Ovary (tissue), 9 donors: Measurements from ENCODE around the gene ITFG1. TPM values are rescaled to one million over a fixed set of nuclear protein-coding genes. Genes with fewer than 3 reads are reported as not detected.
"Not testable (repeated sequence)": the region's sequence is repeated elsewhere in the genome, so short reads cannot be mapped to it uniquely, and the experiment has no call there.

Experiments used
- DNase-seq, 5 donors: peaks; one replicate each; pipeline ENCODE4 v3.0.0-alpha.2; 2019 to 2020
- H3K27ac ChIP-seq, 2 donors: fragments of 200-600 bp; one replicate each; pipeline versions ENCODE4 v1.5.1 to v1.8.0; 2019 to 2022
- H3K27me3 ChIP-seq: fragments of 200-600 bp; one replicate; pipeline ENCODE4 v1.8.0; 2022
- H3K36me3 ChIP-seq: fragments of 200-600 bp; sonication (generic); one replicate; pipeline ENCODE4 v1.5.1; 2019
- H3K4me1 ChIP-seq: one replicate; pipeline ENCODE4 v1.8.1; 2013; ENCODE audit warnings: mild to moderate bottlenecking, moderate library complexity; ENCODE audit not compliant: insufficient read depth
- H3K4me3 ChIP-seq: fragments of 200-600 bp; sonication (generic); one replicate; pipeline ENCODE4 v1.5.1; 2017
- H3K9me3 ChIP-seq, 2 donors: fragments of 200-600 bp in 1 of 2; sonication (generic) in 1 of 2; one replicate each; pipeline versions ENCODE4 v1.5.1 to v1.8.1; 2013 to 2019; ENCODE audit warnings: mild to moderate bottlenecking in 1 of 2, moderate library complexity in 1 of 2
- CTCF ChIP-seq, 3 donors: fragments of 450-650 bp in 2 of 3; fragments of 200-600 bp in 1 of 3; IDR thresholded peaks; one replicate each; pipeline versions ENCODE4 v1.5.1 to v1.8.0; 2016 to 2022; ENCODE audit warnings: antibody characterized with exemption in 3 of 3, mild to moderate bottlenecking in 1 of 3
- EP300 ChIP-seq: sonication (generic); formaldehyde crosslinking; IDR thresholded peaks from one replicate; pipeline ENCODE4 v1.6.1; 2017; ENCODE audit warnings: antibody characterized with exemption
- POLR2A ChIP-seq: fragments of 450-650 bp; IDR thresholded peaks from one replicate; pipeline ENCODE4 v1.6.1; 2017; ENCODE audit warnings: antibody characterized with exemption, mild to moderate bottlenecking, moderate library complexity
- WGBS, 3 donors: extraction: QIAGEN DNeasy Blood & Tissue Kit in 1 of 3; methylation state at CpG; one replicate each; pipeline versions ENCODE4 v1.1.5 to v1.1.7; 2013 to 2017; 5-methylcytosine and 5-hydroxymethylcytosine counted together
- intact Hi-C, 4 donors: fragments of 100-400 bp; cut with DNase I; formaldehyde crosslinking; loops; one replicate each; pipeline versions ENCODE4 v1.11.0 to v1.15.1; 2022 to 2023
- polyA plus RNA-seq, 2 donors: library from polyadenylated mRNA; stranded (reverse); fragments of 200-250 nt in 1 of 2; fragments of 350-450 nt in 1 of 2; fragmentation: Illumina TruSeq in 1 of 2; extraction: RNeasy Lipid Tissue Mini Kit (QIAGEN cat#74804) in 1 of 2; gene quantifications; one replicate each; pipeline ENCODE4 v1.2.3, GENCODE V29; 2013 to 2014
- total RNA-seq, 7 donors: library from RNA; depleted of rRNA in 2 of 7; stranded (reverse); fragments of >200 nt in 2 of 7; fragmentation: NEBNext Ultra II Directional in 3 of 7; extraction: Animal tissue kit (Norgen Biotek cat#: 25700) in 3 of 7; gene quantifications; one replicate each; pipeline versions ENCODE4 v1.1.0 to v1.2.4, GENCODE V29; 2016 to 2023
- donor health status: DM: no; HTN: no; CAD: no; lungs with moderate emphysema.
- donor health status: DM: no; HTN: no; CAD: no.
- donor health status: Bipolar disorder and iron deficiency.
- donor health status: DM: yes; HTN: yes; CAD: no.
- donor health status: DM: no; HTN: no; CAD: no.
- donor health status: DM: yes; HTN: yes; CAD: no.

Gene ITFG1
- total and polyA plus RNA-seq, 9 donors, result 34.4 to 123 (median 40.2) TPM

GRCh38 chr16:47342055-47342454 lies 118.8 kb downstream of the ITFG1 start:
- WGBS, 3 donors, result 80 to 82% (median 81%) methylated on average over 2 of the region's 2 CpGs
- H3K4me1 ChIP-seq, result no peaks in the 10 kb centered on the region
- H3K9me3 ChIP-seq, result no peaks in the 10 kb centered on the region
- H3K36me3 ChIP-seq, result no peaks in the 10 kb centered on the region
- H3K4me3 ChIP-seq, result no peak overlapping the region
- no peak for TF ChIP-seq POLR2A
- TF ChIP-seq CTCF (IDR thresholded peaks at IDR 0.05), result no peak
- no peak for TF ChIP-seq EP300
- no peak overlapping the region for H3K27ac ChIP-seq
- no peak for DNase-seq
- intact Hi-C loops, result no loop called here
- no peaks in the 10 kb centered on the region for H3K27me3 ChIP-seq

GRCh38 chr16:47330562-47330961 lies 130.3 kb downstream of the ITFG1 start:
- H3K4me1 ChIP-seq, H3K9me3 ChIP-seq, DNase-seq, intact Hi-C loops, H3K27ac ChIP-seq, H3K4me3 ChIP-seq, H3K36me3 ChIP-seq, H3K27me3 ChIP-seq: not testable (repeated sequence)
- WGBS, 3 donors, result 92 to 94% (median 93%) methylated on average over 3 of the region's 3 CpGs

DNA sequence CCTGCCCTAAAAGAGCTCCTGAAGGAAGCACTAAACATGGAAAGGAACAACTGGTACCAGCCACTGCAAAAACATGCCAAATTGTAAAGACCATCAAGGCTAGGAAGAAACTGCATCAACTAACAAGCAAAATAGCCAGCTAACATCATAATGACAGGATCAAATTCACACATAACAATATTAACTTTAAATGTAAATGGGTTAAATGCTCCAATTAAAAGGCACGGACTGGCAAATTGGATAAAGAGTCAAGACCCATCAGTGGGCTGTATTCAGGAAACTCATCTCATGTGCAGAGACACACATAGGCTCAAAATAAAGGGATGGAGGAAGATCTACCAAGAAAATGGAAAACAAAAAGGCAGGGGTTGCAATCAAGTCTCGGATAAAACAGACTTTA lies 136.6 kb downstream of the ITFG1 start:
- H3K4me1 ChIP-seq, H3K27me3 ChIP-seq, H3K4me3 ChIP-seq, DNase-seq, H3K36me3 ChIP-seq, intact Hi-C loops, H3K27ac ChIP-seq, H3K9me3 ChIP-seq: not testable (repeated sequence)
- WGBS, 3 donors, result 95 to 100% (median 97%) methylated on average over 2 of the region's 2 CpGs

- Histone ChIP-seq H3K36me3 (no peaks in the 10 kb centered on the region), H3K27ac (no peak overlapping the region), H3K4me1 (no peaks in the 10 kb centered on the region), H3K9me3 (no peaks in the 10 kb centered on the region), H3K27me3 (no peaks in the 10 kb centered on the region), H3K4me3 (no peak overlapping the region)
- TF ChIP-seq POLR2A, result no peak
- no peak for TF ChIP-seq CTCF (IDR thresholded peaks at IDR 0.05)
- no peak for TF ChIP-seq EP300
- no peak for DNase-seq
- intact Hi-C loops, result no loop called here
These were observed 137.6 kb downstream of the ITFG1 start for GRCh38 chr16:47323241-47323640.

DNA sequence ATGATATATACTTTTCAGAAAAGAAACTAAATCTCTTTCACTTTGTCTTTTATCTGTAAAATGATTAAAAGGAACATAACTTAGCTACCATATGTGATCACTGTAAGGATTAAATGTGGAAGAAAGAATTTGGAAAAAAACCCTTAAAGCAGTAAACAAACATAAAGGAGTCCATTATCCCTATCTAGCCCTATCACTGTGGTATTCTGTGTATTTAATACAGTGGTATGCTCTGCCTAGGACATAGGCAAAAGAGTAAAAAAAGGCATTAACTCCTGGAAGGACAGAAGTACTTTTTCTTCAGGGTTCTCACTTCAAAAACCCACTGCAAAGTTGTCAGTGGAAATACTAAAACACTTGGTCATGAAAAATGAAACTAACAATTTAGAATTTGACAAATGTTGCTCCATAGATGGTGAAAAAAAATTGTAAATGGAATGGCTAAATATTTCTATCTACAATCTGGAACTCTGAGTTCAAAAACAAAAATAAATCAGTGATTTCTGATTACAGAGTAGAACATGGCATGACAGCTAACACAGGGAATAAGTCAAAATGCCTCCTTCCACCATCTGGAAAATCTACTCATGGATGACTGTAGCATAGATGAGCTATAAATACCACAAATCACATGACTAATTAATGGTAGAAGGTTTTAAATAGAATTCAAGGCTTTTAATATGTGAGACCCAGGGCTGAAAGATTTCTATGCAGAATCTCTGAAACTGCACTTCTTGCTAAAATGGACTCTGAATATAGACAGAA lies 140.1 kb downstream of the ITFG1 start:
- H3K36me3 ChIP-seq, result no peaks in the 10 kb centered on the region
- H3K4me1 ChIP-seq, result no peaks in the 10 kb centered on the region
- intact Hi-C loops, result no loop called here
- no peak overlapping the region for H3K27ac ChIP-seq
- H3K9me3 ChIP-seq, result no peaks in the 10 kb centered on the region
- TF ChIP-seq EP300, result no peak
- TF ChIP-seq CTCF (IDR thresholded peaks at IDR 0.05), result no peak
- TF ChIP-seq POLR2A, result no peak
- no peaks in the 10 kb centered on the region for H3K27me3 ChIP-seq
- DNase-seq, result no peak
- no peak overlapping the region for H3K4me3 ChIP-seq
